ENCODE measurements around the gene BCCIP.

GRCh38 chr10:125797424-125797823 lies 25.9 kb upstream of the BCCIP start:
- TF ChIP-seq CTCF (IDR thresholded peaks at IDR 0.05) (no peak), EZH2 (IDR thresholded peaks at IDR 0.05; ENCODE audit: borderline replicate concordance, insufficient read depth, low read depth, low read length, poor library complexity, severe bottlenecking) (no peak)

All from B cell (primary cell).